ENCODE measurements around the gene SMIM35.

SMIM35 gene

DNA sequence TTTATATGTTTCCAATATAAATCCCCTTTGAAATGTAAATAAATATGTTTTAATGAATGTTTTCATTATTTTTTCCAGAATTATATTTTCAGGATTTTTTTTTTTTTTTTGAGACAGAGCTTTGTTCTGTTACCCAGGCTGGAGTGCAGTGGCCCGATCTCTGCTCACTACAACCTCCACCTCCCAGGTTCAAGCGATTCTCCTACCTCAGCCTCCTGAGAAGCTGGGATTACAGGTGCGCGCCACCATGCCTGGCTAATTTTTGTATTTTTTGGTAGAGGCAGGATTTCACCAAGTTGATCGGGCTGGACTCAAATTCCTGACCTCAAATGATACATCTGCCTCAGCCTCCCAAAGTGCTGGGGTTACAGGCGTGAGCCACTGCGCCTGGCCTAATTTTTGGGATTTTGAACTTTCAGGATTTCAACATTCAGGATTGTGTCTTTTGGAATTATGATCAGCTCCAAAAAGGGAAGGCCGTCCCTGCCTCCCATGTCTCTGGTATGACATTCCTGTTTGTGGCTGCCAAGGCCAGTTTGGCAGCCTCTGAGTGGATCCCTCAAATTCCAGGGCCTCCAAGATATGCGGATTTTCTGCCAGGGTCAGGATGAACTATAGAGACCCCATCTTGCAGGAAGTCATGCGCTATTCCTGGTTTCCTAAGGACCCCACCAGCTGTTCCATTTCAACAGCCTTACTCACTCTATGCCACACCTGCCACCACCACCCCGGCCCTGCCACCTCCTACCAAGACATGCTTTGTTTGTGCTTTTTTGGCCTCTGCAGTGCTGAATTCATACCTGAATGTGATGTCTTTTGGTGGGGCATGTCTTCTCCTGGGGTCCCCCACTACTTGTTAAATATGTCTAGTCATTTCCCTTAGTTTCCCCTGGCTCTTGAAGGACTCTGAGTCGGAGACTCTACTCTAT lies 31.8 kb downstream of the SMIM35 start:
- Histone ChIP-seq H2AK5ac (ENCODE audit: low read length) (no peak overlapping the region), H3K9ac (ENCODE audit: low read length) (no peak overlapping the region), H4K5ac (ENCODE audit: low read length) (no peak overlapping the region), H3K4me1 (ENCODE audit: control insufficient read depth, low read depth, low read length) (no peaks in the 10 kb centered on the region), H3K4me2 (ENCODE audit: low read length) (no peak overlapping the region), H3K36me3 (ENCODE audit: control insufficient read depth, insufficient read depth, low read length) (no peaks in the 10 kb centered on the region), H3K23ac (ENCODE audit: low read length) (no peak overlapping the region), H2BK5ac (ENCODE audit: low read length) (no peak overlapping the region), H3K27ac (ENCODE audit: low read depth, low read length) (no peak overlapping the region), H2BK120ac (ENCODE audit: low read depth, low read length) (no peak overlapping the region), H3K18ac (ENCODE audit: low read length) (no peak overlapping the region), H2BK15ac (replicated peaks; ENCODE audit: low read depth) (no peak overlapping the region), H3K56ac (ENCODE audit: low read length) (no peak overlapping the region), H3K27me3 (ENCODE audit: insufficient read depth, low read length, poor library complexity) (no peaks in the 10 kb centered on the region), H3K79me2 (ENCODE audit: control insufficient read depth, insufficient read depth, low read length) (no peaks in the 10 kb centered on the region), H3K79me1 (ENCODE audit: low read length) (no peaks in the 10 kb centered on the region), H3K4me3 (ENCODE audit: low read length) (no peak overlapping the region), H3K4ac (ENCODE audit: low read depth, low read length) (no peak overlapping the region), H4K8ac (ENCODE audit: low read depth, low read length) (no peak overlapping the region)
- no peak for DNase-seq
- WGBS (ENCODE audit: extremely low coverage, insufficient coverage, low lambda C conversion rate): no CpG with 5 or more reads among the region's 12 CpGs

DNA sequence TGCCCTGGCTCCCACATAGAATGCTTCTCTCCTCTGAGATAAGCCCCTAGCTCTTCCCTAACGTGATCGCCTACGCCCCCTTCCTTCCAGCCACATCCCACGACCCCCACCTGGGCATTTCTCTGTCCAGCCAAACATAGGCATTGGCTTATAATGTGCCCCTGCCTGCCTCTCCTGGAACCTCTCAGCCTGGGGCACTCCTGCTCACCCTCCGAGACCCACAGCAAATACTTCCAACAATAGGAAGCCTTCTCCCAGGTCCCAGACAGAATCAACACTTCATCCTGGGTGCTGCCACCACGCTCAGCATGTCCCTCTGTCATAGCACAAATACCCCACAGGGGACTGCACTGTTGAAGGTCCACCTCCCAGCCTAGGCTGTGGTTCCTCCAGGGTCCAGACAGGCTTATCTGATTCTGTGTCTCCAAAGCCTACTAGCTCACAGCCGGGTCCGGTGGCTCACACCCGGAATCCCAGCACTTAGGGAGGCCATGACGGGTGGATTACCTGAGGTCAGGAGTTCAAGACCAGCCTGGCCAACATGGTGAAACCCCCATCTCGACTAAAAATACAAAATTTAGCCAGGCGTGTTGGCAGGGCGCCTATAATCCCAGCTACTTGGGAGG lies 34.1 kb downstream of the SMIM35 start:
- no peak overlapping the region for H4K8ac ChIP-seq (ENCODE audit: low read depth, low read length)
- no peaks in the 10 kb centered on the region for H3K79me2 ChIP-seq (ENCODE audit: control insufficient read depth, insufficient read depth, low read length)
- no peak overlapping the region for H3K27ac ChIP-seq (ENCODE audit: low read depth, low read length)
- no peak overlapping the region for H3K23ac ChIP-seq (ENCODE audit: low read length)
- H2AK5ac ChIP-seq (ENCODE audit: low read length): no peak overlapping the region
- no peak overlapping the region for H2BK5ac ChIP-seq (ENCODE audit: low read length)
- no peak overlapping the region for H2BK15ac ChIP-seq (replicated peaks; ENCODE audit: low read depth)
- H3K27me3 ChIP-seq (ENCODE audit: insufficient read depth, low read length, poor library complexity): no peaks in the 10 kb centered on the region
- H3K4ac ChIP-seq (ENCODE audit: low read depth, low read length): no peak overlapping the region
- H3K4me2 ChIP-seq (ENCODE audit: low read length): no peak overlapping the region
- H3K56ac ChIP-seq (ENCODE audit: low read length): no peak overlapping the region
- H2BK120ac ChIP-seq (ENCODE audit: low read depth, low read length): no peak overlapping the region
- H3K36me3 ChIP-seq (ENCODE audit: control insufficient read depth, insufficient read depth, low read length): no peaks in the 10 kb centered on the region
- no peak overlapping the region for H3K18ac ChIP-seq (ENCODE audit: low read length)
- no peak overlapping the region for H3K9ac ChIP-seq (ENCODE audit: low read length)
- no peaks in the 10 kb centered on the region for H3K79me1 ChIP-seq (ENCODE audit: low read length)
- DNase-seq: no peak
- no peaks in the 10 kb centered on the region for H3K4me1 ChIP-seq (ENCODE audit: control insufficient read depth, low read depth, low read length)
- no peak overlapping the region for H4K5ac ChIP-seq (ENCODE audit: low read length)
- WGBS (ENCODE audit: extremely low coverage, insufficient coverage, low lambda C conversion rate): no CpG with 5 or more reads among the region's 13 CpGs
- no peak overlapping the region for H3K4me3 ChIP-seq (ENCODE audit: low read length)

DNA sequence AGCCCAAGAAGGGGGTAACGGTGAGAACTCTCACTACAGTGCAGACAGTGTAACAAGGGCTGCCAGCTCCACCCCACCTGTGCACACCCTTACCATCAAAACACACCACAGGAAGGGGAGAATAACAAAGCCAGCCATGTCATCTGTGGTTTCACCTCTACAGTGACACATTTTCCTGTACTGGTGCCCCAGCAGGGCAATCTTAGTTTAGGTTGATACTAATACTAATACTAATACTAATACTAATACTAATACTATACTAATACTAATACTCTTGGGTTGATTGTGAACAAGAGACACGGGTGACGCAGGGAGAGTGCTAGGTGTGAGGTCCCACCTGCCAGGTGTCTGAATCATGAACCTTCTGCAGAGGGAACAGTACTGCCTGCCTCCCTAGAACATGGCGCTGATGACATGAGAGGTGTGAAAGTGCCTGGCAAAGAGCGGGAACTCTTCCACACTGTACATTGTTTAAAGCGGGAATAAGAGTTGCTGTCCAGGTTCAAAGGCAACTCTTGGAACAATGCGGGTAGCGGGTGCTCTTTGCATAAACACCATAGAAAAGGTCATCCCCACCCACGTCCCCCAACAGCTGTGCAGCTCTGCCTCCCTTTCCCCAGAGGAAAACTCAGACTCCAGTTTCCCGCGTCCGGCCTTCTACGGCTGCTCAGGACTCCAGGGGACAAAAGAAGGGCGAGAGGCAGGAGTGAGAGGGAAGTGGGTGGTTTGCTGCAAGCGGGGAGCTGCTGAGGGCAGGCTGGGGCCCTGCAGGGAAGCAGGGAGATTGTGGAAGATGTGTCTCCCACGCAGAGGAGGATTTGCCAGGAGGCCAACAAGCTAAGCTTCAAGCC lies 34.9 kb downstream of the SMIM35 start:
- no peak overlapping the region for H2BK120ac ChIP-seq (ENCODE audit: low read depth, low read length)
- no peaks in the 10 kb centered on the region for H3K27me3 ChIP-seq (ENCODE audit: insufficient read depth, low read length, poor library complexity)
- H3K27ac ChIP-seq (ENCODE audit: low read depth, low read length): no peak overlapping the region
- no peak overlapping the region for H3K4me3 ChIP-seq (ENCODE audit: low read length)
- DNase-seq: no peak
- no peak overlapping the region for H3K4ac ChIP-seq (ENCODE audit: low read depth, low read length)
- no peaks in the 10 kb centered on the region for H3K36me3 ChIP-seq (ENCODE audit: control insufficient read depth, insufficient read depth, low read length)
- no peak overlapping the region for H4K8ac ChIP-seq (ENCODE audit: low read depth, low read length)
- no peak overlapping the region for H2BK15ac ChIP-seq (replicated peaks; ENCODE audit: low read depth)
- no peak overlapping the region for H3K4me2 ChIP-seq (ENCODE audit: low read length)
- H3K79me2 ChIP-seq (ENCODE audit: control insufficient read depth, insufficient read depth, low read length): no peaks in the 10 kb centered on the region
- H3K23ac ChIP-seq (ENCODE audit: low read length): no peak overlapping the region
- no peak overlapping the region for H4K5ac ChIP-seq (ENCODE audit: low read length)
- no peaks in the 10 kb centered on the region for H3K79me1 ChIP-seq (ENCODE audit: low read length)
- no peak overlapping the region for H3K9ac ChIP-seq (ENCODE audit: low read length)
- no peak overlapping the region for H2AK5ac ChIP-seq (ENCODE audit: low read length)
- H3K56ac ChIP-seq (ENCODE audit: low read length): no peak overlapping the region
- H2BK5ac ChIP-seq (ENCODE audit: low read length): no peak overlapping the region
- no CpG with 5 or more reads among the region's 16 CpGs for WGBS (ENCODE audit: extremely low coverage, insufficient coverage, low lambda C conversion rate)
- H3K18ac ChIP-seq (ENCODE audit: low read length): no peak overlapping the region
- no peaks in the 10 kb centered on the region for H3K4me1 ChIP-seq (ENCODE audit: control insufficient read depth, low read depth, low read length)

DNA sequence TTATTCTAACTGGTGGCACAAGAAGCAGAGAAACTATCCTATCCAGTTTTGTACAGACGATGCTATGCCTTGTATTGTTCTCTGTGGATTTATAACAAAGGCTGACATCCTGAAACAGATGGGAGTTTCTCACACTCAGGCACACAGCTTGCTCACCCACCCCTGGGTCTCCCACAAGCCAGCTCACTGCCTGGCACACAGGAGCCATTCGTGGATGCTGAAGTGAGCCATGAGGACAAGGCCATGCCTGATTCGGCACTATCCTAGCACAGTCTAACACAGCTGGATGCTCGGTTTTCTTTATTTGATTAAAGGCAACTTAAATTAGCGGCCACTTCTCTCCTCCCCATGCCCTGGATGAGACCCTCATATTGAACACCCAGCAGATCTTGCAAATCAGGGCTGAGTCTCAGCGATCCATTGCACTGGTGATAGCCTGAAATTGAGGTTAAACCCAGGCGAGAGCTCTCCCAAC lies 35.6 kb downstream of the SMIM35 start:
- H3K4ac ChIP-seq (ENCODE audit: low read depth, low read length): no peak overlapping the region
- H2BK120ac ChIP-seq (ENCODE audit: low read depth, low read length): no peak overlapping the region
- no peaks in the 10 kb centered on the region for H3K4me1 ChIP-seq (ENCODE audit: control insufficient read depth, low read depth, low read length)
- no peak overlapping the region for H3K4me3 ChIP-seq (ENCODE audit: low read length)
- H3K56ac ChIP-seq (ENCODE audit: low read length): no peak overlapping the region
- no CpG with 5 or more reads among the region's 7 CpGs for WGBS (ENCODE audit: extremely low coverage, insufficient coverage, low lambda C conversion rate)
- H2BK5ac ChIP-seq (ENCODE audit: low read length): no peak overlapping the region
- no peak overlapping the region for H3K18ac ChIP-seq (ENCODE audit: low read length)
- H3K23ac ChIP-seq (ENCODE audit: low read length): no peak overlapping the region
- no peak overlapping the region for H2AK5ac ChIP-seq (ENCODE audit: low read length)
- H2BK15ac ChIP-seq (replicated peaks; ENCODE audit: low read depth): no peak overlapping the region
- no peaks in the 10 kb centered on the region for H3K36me3 ChIP-seq (ENCODE audit: control insufficient read depth, insufficient read depth, low read length)
- no peak overlapping the region for H3K4me2 ChIP-seq (ENCODE audit: low read length)
- H3K27me3 ChIP-seq (ENCODE audit: insufficient read depth, low read length, poor library complexity): no peaks in the 10 kb centered on the region
- no peak for DNase-seq
- H4K8ac ChIP-seq (ENCODE audit: low read depth, low read length): no peak overlapping the region
- no peak overlapping the region for H3K27ac ChIP-seq (ENCODE audit: low read depth, low read length)
- H4K5ac ChIP-seq (ENCODE audit: low read length): no peak overlapping the region
- no peaks in the 10 kb centered on the region for H3K79me2 ChIP-seq (ENCODE audit: control insufficient read depth, insufficient read depth, low read length)
- no peak overlapping the region for H3K9ac ChIP-seq (ENCODE audit: low read length)
- H3K79me1 ChIP-seq (ENCODE audit: low read length): no peaks in the 10 kb centered on the region

DNA sequence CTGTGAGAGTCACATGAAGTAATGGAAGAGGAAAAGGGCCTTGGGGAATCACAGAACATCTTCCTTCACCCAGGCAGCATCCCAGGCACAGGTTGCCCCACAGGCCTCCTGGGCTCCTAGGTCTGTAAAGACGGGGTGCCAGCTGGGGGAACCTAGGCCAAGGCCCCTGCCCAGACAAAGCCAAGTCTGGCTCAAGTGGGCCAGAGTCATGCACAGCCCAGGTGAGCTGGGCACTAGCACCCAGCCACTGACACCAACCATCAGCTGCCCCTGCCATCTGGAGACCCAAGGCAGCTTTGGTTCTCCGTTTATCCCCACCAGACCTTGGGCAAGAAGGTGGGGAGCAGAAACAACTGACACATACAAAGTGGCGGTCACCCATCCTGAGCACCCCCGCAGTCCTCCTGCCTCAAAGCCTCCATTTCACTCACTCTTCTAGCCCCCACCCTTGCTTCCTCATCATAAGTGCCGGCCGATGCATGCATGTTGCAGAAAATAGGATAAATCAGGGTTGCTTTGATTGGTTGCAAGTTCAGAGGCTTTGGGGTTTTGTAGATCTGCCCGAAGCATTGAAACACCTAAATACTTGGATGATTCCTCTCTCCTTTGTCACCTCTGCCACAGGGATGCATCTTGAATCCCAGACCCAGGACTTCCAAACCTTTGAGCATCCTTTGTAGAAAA lies 36.4 kb downstream of the SMIM35 start:
- Histone ChIP-seq H3K23ac (ENCODE audit: low read length) (no peak overlapping the region), H3K18ac (ENCODE audit: low read length) (no peak overlapping the region), H4K5ac (ENCODE audit: low read length) (no peak overlapping the region), H2AK5ac (ENCODE audit: low read length) (no peak overlapping the region), H3K79me2 (ENCODE audit: control insufficient read depth, insufficient read depth, low read length) (no peaks in the 10 kb centered on the region), H4K8ac (ENCODE audit: low read depth, low read length) (no peak overlapping the region), H3K79me1 (ENCODE audit: low read length) (no peaks in the 10 kb centered on the region), H3K27ac (ENCODE audit: low read depth, low read length) (no peak overlapping the region), H3K4me2 (ENCODE audit: low read length) (no peak overlapping the region), H3K27me3 (ENCODE audit: insufficient read depth, low read length, poor library complexity) (no peaks in the 10 kb centered on the region), H2BK5ac (ENCODE audit: low read length) (no peak overlapping the region), H2BK120ac (ENCODE audit: low read depth, low read length) (no peak overlapping the region), H3K4me1 (ENCODE audit: control insufficient read depth, low read depth, low read length) (no peaks in the 10 kb centered on the region), H3K36me3 (ENCODE audit: control insufficient read depth, insufficient read depth, low read length) (no peaks in the 10 kb centered on the region), H3K9ac (ENCODE audit: low read length) (no peak overlapping the region), H3K4me3 (ENCODE audit: low read length) (no peak overlapping the region), H3K56ac (ENCODE audit: low read length) (no peak overlapping the region), H2BK15ac (replicated peaks; ENCODE audit: low read depth) (no peak overlapping the region), H3K4ac (ENCODE audit: low read depth, low read length) (no peak overlapping the region)
- DNase-seq: no peak
- no CpG with 5 or more reads among the region's 7 CpGs for WGBS (ENCODE audit: extremely low coverage, insufficient coverage, low lambda C conversion rate)

Data from mesendoderm (in vitro differentiated cells).